Upper lobe of right lung (tissue), 1 donor: ENCODE results near the gene GPRC5A. TPM values are rescaled to one million over a fixed set of nuclear protein-coding genes. Genes with fewer than 3 reads are reported as not detected.

Experiments
- ATAC-seq: fragments of 200-7000 bp; cut with Tn5 transposase; one replicate; pipeline ENCODE4 v1.9.1; 2020; ENCODE audit warnings: mild to moderate bottlenecking, moderate library complexity
- DNase-seq: peaks from one replicate; pipeline ENCODE4 v3.0.0-alpha.2; 2020
- H3K27ac ChIP-seq: fragments of 200-600 bp; one replicate; pipeline ENCODE4 v1.8.0; 2022
- H3K27me3 ChIP-seq: fragments of 200-600 bp; one replicate; pipeline ENCODE4 v1.8.0; 2022; ENCODE audit warnings: mild to moderate bottlenecking
- H3K36me3 ChIP-seq: fragments of 200-600 bp; one replicate; pipeline ENCODE4 v1.8.0; 2022
- H3K4me1 ChIP-seq: fragments of 200-600 bp; one replicate; pipeline ENCODE4 v1.8.0; 2022
- H3K4me3 ChIP-seq: fragments of 200-600 bp; one replicate; pipeline ENCODE4 v1.8.0; 2022; ENCODE audit warnings: mild to moderate bottlenecking
- H3K9me3 ChIP-seq: fragments of 200-600 bp; one replicate; pipeline ENCODE4 v1.8.0; 2022
- CTCF ChIP-seq: fragments of 200-600 bp; IDR thresholded peaks from one replicate; pipeline ENCODE4 v1.8.0; 2022; ENCODE audit warnings: antibody characterized with exemption
- intact Hi-C: fragments of 100-400 bp; cut with DNase I; formaldehyde crosslinking; loops from one replicate; pipeline ENCODE4 v1.11.0; 2022
- total RNA-seq: library from RNA; stranded (reverse); fragmentation: NEBNext Ultra II Directional; extraction: Animal tissue kit (Norgen Biotek cat#: 25700); gene quantifications from one replicate; pipeline ENCODE4 v1.2.1, GENCODE V29; 2021
- donor health status: DM: no; HTN: yes; CAD: no; lungs with severe emphysema.

Gene GPRC5A
- total RNA-seq, 1 donor from 2014 or later: 886 TPM

GRCh38 chr12:12958886-12959285 is 67.5 kb downstream of the GPRC5A start:
- Histone ChIP-seq H3K36me3 (no peaks in the 10 kb centered on the region), H3K27me3 (no peaks in the 10 kb centered on the region), H3K4me3 (no peak overlapping the region), H3K27ac (no peak overlapping the region), H3K4me1 (no peaks in the 10 kb centered on the region), H3K9me3 (no peaks in the 10 kb centered on the region)
- no peak for TF ChIP-seq CTCF
- no peak for ATAC-seq
- DNase-seq: no peak
- intact Hi-C loops: no loop called here

- Histone ChIP-seq H3K9me3 (no peaks in the 10 kb centered on the region), H3K36me3 (no peaks in the 10 kb centered on the region), H3K27me3 (no peaks in the 10 kb centered on the region), H3K27ac (no peak overlapping the region), H3K4me1 (no peaks in the 10 kb centered on the region), H3K4me3 (no peak overlapping the region)
- no peak for TF ChIP-seq CTCF
- ATAC-seq (no peak), DNase-seq (no peak)
- intact Hi-C loops: no loop called here
These were observed 69.4 kb downstream of the GPRC5A start for GRCh38 chr12:12960639-12961209.

- no peak for TF ChIP-seq CTCF
- Histone ChIP-seq H3K4me1 (no peaks in the 10 kb centered on the region), H3K9me3 (no peaks in the 10 kb centered on the region), H3K27me3 (no peaks in the 10 kb centered on the region), H3K4me3 (no peak overlapping the region), H3K27ac (no peak overlapping the region), H3K36me3 (peaks cover 13% of the 10 kb centered on the region)
- ATAC-seq (peak; percentile 14), DNase-seq (no peak)
- intact Hi-C loops: no loop called here
These were observed 72.9 kb downstream of the GPRC5A start for GRCh38 chr12:12964255-12964654.

- no peak for DNase-seq
- no peak for TF ChIP-seq CTCF
- Histone ChIP-seq H3K4me1 (no peaks in the 10 kb centered on the region), H3K27ac (no peak overlapping the region), H3K9me3 (no peaks in the 10 kb centered on the region), H3K27me3 (no peaks in the 10 kb centered on the region), H3K36me3 (peaks cover 13% of the 10 kb centered on the region), H3K4me3 (no peak overlapping the region)
- no peak for ATAC-seq
- intact Hi-C loops: no loop called here
These were observed 74.5 kb downstream of the GPRC5A start for GRCh38 chr12:12965836-12966235.

Other genes with a start within 250 kb of the GPRC5A start
- not detected for gene GPR19, start 195.4 kb upstream of the GPRC5A start, total RNA-seq
- 51.4 TPM for gene CDKN1B, start 174.2 kb upstream of the GPRC5A start, total RNA-seq
- gene APOLD1, start 105.9 kb upstream of the GPRC5A start, total RNA-seq: 14.4 TPM
- 59.6 TPM for gene DDX47, start 78.2 kb upstream of the GPRC5A start, total RNA-seq
- not detected for gene GPRC5D, start 60.6 kb downstream of the GPRC5A start, total RNA-seq
- 86.2 TPM for gene HEBP1, start 108.7 kb downstream of the GPRC5A start, total RNA-seq
- gene FAM234B, start 152.8 kb downstream of the GPRC5A start, total RNA-seq: 9.6 TPM
- not detected for gene GSG1, start 212.1 kb downstream of the GPRC5A start, total RNA-seq